IMR-90 (cell line): Measurements from ENCODE around the gene CRY2. TPM values are rescaled to one million over a fixed set of nuclear protein-coding genes. Genes with fewer than 3 reads are reported as not detected.
A peak's percentile ranks its signal among the peaks of the same experiment; 100 is the strongest.

ENCODE experiments used
- ATAC-seq: fragments of 200-7000 bp; cut with Tn5 transposase; 2 replicates; pipeline ENCODE4 v1.9.1; 2020; ENCODE audit warnings: low read depth, mild to moderate bottlenecking, moderate library complexity
- BruUV-seq: library from RNA; stranded (reverse); fragments of 400-500 nt; replicated peaks from 2 replicates; lab custom pipeline; 2021; lab: Mats Ljungman, UMichigan
- CTCF ChIA-PET: fragments of 300-600 bp; formaldehyde crosslinking; extraction: SDS; loops from one replicate; lab custom pipeline; 2021; ENCODE audit warnings: antibody characterized with exemption; lab: Yijun Ruan, JAX
- POLR2A ChIA-PET: fragments of 300-600 bp; sonication (Branson Sonifier 250); formaldehyde crosslinking; loops from one replicate; lab custom pipeline; 2022; ENCODE audit warnings: antibody characterized with exemption; ENCODE audit not compliant: unreplicated experiment; lab: Charles Lee
- DNase-seq: peaks from one replicate; pipeline ENCODE4 v3.0.0; 2013
- H2AFZ ChIP-seq: replicated peaks from 2 replicates; pipeline ENCODE3; 2013; ENCODE audit warnings: low read length, mild to moderate bottlenecking; ENCODE audit not compliant: poor library complexity
- H2AK5ac ChIP-seq: 2 replicates; pipeline ENCODE4 v1.6.1; 2013; ENCODE audit warnings: low read depth, low read length, inconsistent platforms
- H2AK9ac ChIP-seq: replicated peaks from 2 replicates; pipeline ENCODE3; 2013; ENCODE audit warnings: mild to moderate bottlenecking, low read depth, low read length, moderate library complexity; ENCODE audit not compliant: poor library complexity
- H2BK120ac ChIP-seq: 2 replicates; pipeline ENCODE4 v1.6.1; 2013; ENCODE audit warnings: low read depth, low read length, inconsistent platforms
- H2BK15ac ChIP-seq: 3 replicates; pipeline ENCODE4 v1.6.1; 2013; ENCODE audit warnings: low read depth, low read length, inconsistent platforms
- H2BK20ac ChIP-seq: 2 replicates; pipeline ENCODE4 v1.6.1; 2013; ENCODE audit warnings: low read depth, mild to moderate bottlenecking, inconsistent platforms, low read length, moderate library complexity
- H2BK5ac ChIP-seq: 2 replicates; pipeline ENCODE4 v1.6.1; 2013; ENCODE audit warnings: mild to moderate bottlenecking, low read depth, low read length, inconsistent platforms; ENCODE audit not compliant: poor library complexity, severe bottlenecking
- H3K14ac ChIP-seq: replicated peaks from 2 replicates; pipeline ENCODE4 v1.6.1; 2013; ENCODE audit warnings: low read depth, low read length, inconsistent platforms
- H3K18ac ChIP-seq: 2 replicates; pipeline ENCODE4 v1.6.1; 2013; ENCODE audit warnings: low read depth, low read length, control low read depth
- H3K23ac ChIP-seq: 2 replicates; pipeline ENCODE4 v1.6.1; 2013; ENCODE audit warnings: low read depth, low read length, inconsistent platforms
- H3K27ac ChIP-seq: 2 replicates; pipeline ENCODE4 v1.5.1; 2013; ENCODE audit warnings: mild to moderate bottlenecking, control low read depth, low read length; ENCODE audit not compliant: insufficient read depth
- H3K27me3 ChIP-seq: 2 replicates; pipeline ENCODE4 v1.6.1; 2013; ENCODE audit warnings: low read length; ENCODE audit not compliant: control insufficient read depth, insufficient read depth
- H3K36me3 ChIP-seq: 2 replicates; pipeline ENCODE4 v1.6.1; 2013; ENCODE audit warnings: low read length, mixed read lengths; ENCODE audit not compliant: control insufficient read depth, insufficient read depth
- H3K4ac ChIP-seq: 2 replicates; pipeline ENCODE4 v1.6.1; 2013; ENCODE audit warnings: low read depth, low read length, inconsistent platforms
- H3K4me1 ChIP-seq: 2 replicates; pipeline ENCODE4 v1.6.1; 2013; ENCODE audit warnings: low read length, mixed read lengths; ENCODE audit not compliant: control insufficient read depth, insufficient read depth
- H3K4me2 ChIP-seq: 2 replicates; pipeline ENCODE4 v1.6.1; 2013; ENCODE audit warnings: low read depth, mild to moderate bottlenecking, control low read depth, low read length, moderate library complexity
- H3K4me3 ChIP-seq: 2 replicates; pipeline ENCODE4 v1.5.1; 2013; ENCODE audit warnings: low read depth, mild to moderate bottlenecking, control low read depth, low read length, moderate library complexity; ENCODE audit not compliant: insufficient read depth
- H3K56ac ChIP-seq: 2 replicates; pipeline ENCODE4 v1.6.1; 2013; ENCODE audit warnings: low read length, inconsistent platforms; ENCODE audit not compliant: insufficient read depth; ENCODE audit errors: extremely low read depth
- H3K79me1 ChIP-seq, 2 experiments: 2 replicates each; pipeline ENCODE4 v1.6.1; 2013; ENCODE audit warnings: low read length in 2 of 2, inconsistent platforms in 1 of 2, low read depth in 1 of 2
- H3K9ac ChIP-seq: 2 replicates; pipeline ENCODE4 v1.6.1; 2013; ENCODE audit warnings: low read depth, low read length, control low read depth
- H3K9me1 ChIP-seq: 2 replicates; pipeline ENCODE4 v1.6.1; 2013; ENCODE audit warnings: low read length, inconsistent platforms; ENCODE audit not compliant: insufficient read depth
- H3K9me3 ChIP-seq: 2 replicates; pipeline ENCODE4 v1.6.1; 2013; ENCODE audit warnings: low read length; ENCODE audit not compliant: control insufficient read depth, insufficient read depth
- H4K20me1 ChIP-seq: 2 replicates; pipeline ENCODE4 v1.6.1; 2013; ENCODE audit warnings: low read length, inconsistent platforms; ENCODE audit not compliant: insufficient read depth
- H4K5ac ChIP-seq: 2 replicates; pipeline ENCODE4 v1.6.1; 2013; ENCODE audit warnings: mild to moderate bottlenecking, low read depth, low read length, control low read depth
- H4K8ac ChIP-seq, 2 experiments: 2 replicates each; pipeline ENCODE4 v1.6.1; 2013; ENCODE audit warnings: low read depth in 2 of 2, low read length in 2 of 2, control low read depth in 1 of 2, inconsistent platforms in 1 of 2
- H4K91ac ChIP-seq: 2 replicates; pipeline ENCODE4 v1.6.1; 2013; ENCODE audit warnings: low read depth, low read length, inconsistent platforms; ENCODE audit not compliant: insufficient read depth
- POLR2A ChIP-seq: IDR thresholded peaks from 2 replicates; pipeline ENCODE4 v1.6.1; 2012; ENCODE audit warnings: mild to moderate bottlenecking, low read depth, low read length
- dilution Hi-C: fragments of 300-500 bp; cut with HindIII; formaldehyde crosslinking; loops from one replicate; pipeline ENCODE4 v1.14.3; 2018; ENCODE audit warnings: low sequenced_read_pairs; ENCODE audit not compliant: unreplicated experiment
- in situ Hi-C: fragments of 300-500 bp; cut with MboI; formaldehyde crosslinking; loops from 3 replicates; pipeline ENCODE4 v1.14.3; 2019; ENCODE audit warnings: low sequenced_read_pairs, inconsistent platforms, mixed read lengths
- intact Hi-C: fragments of 100-400 bp; cut with micrococcal nuclease; formaldehyde crosslinking; loops from 2 replicates; pipeline ENCODE4 v1.10.0; 2022
- polyA plus RNA-seq, 3 experiments: library from polyadenylated mRNA; depleted of rRNA; stranded (reverse); fragments of >200 nt; gene quantifications; 2 replicates each; pipeline ENCODE4 v1.2.3, GENCODE V29; 2012; ENCODE audit warnings: low replicate concordance in 1 of 3
- total RNA-seq: library from RNA; depleted of rRNA; stranded (reverse); fragments of >200 nt; gene quantifications from 2 replicates; pipeline ENCODE4 v1.2.3, GENCODE V29; 2012

CRY2 gene
- total and polyA plus RNA-seq, 2 of the 4 experiments (the other 2 are of a cell fraction), result 12.2 to 13.1 TPM

- CTCF ChIA-PET, result no interaction called here
- peaks cover 19% of the 10 kb centered on the region for H3K9me1 ChIP-seq
- H3K56ac ChIP-seq, result no peak overlapping the region
- no peak overlapping the region for H2AK5ac ChIP-seq
- H3K4ac ChIP-seq, result no peak overlapping the region
- BruUV-seq, result no TSS peak
- H4K5ac ChIP-seq, result no peak overlapping the region
- TF ChIP-seq POLR2A, result no peak
- no peak overlapping the region for H3K23ac ChIP-seq
- no peak overlapping the region for H2AK9ac ChIP-seq
- peaks cover 3% of the 10 kb centered on the region for H4K20me1 ChIP-seq
- intact Hi-C loops, result no loop called here
- no peak overlapping the region for H3K14ac ChIP-seq
- H3K9me3 ChIP-seq, result no peaks in the 10 kb centered on the region
- in situ Hi-C loops, result no loop called here
- no peak overlapping the region for H2BK120ac ChIP-seq
- no peak overlapping the region for H3K27ac ChIP-seq
- DNase-seq (peak; percentile 21), ATAC-seq (no peak)
- H3K27me3 ChIP-seq, result no peaks in the 10 kb centered on the region
- H2BK15ac ChIP-seq, result no peak overlapping the region
- peaks cover 43% of the 10 kb centered on the region for H3K36me3 ChIP-seq
- no peak overlapping the region for H4K8ac ChIP-seq
- no peak overlapping the region for H2AFZ ChIP-seq
- no peak overlapping the region for H3K9ac ChIP-seq
- no peak overlapping the region for H2BK5ac ChIP-seq
- no peak overlapping the region for H3K4me2 ChIP-seq
- H3K79me1 ChIP-seq, result peaks cover under 1 to 12% of the 10 kb centered on the region in 2 experiments; a peak in 2 of 4 replicates
- no peak overlapping the region for H3K18ac ChIP-seq
- dilution Hi-C loops, result no loop called here
- no peak overlapping the region for H3K4me3 ChIP-seq
- no peak overlapping the region for H4K91ac ChIP-seq
- POLR2A ChIA-PET, result no interaction called here
- H3K4me1 ChIP-seq, result peaks cover 20% of the 10 kb centered on the region
- no peak overlapping the region for H2BK20ac ChIP-seq
Measured at GRCh38 chr11:45864041-45864440, 16.8 kb downstream of the CRY2 start.
